ENCODE measurements around the gene ERMAP. TPM values are rescaled to one million over a fixed set of nuclear protein-coding genes. Genes with fewer than 3 reads are reported as not detected.

ERMAP gene
- total and polyA plus RNA-seq, 9 of the 15 experiments (the other 6 are each of a cell fraction or from before 2014, with no cell fraction given) = 8.0 to 31.4 (median 22.5) TPM

DNA sequence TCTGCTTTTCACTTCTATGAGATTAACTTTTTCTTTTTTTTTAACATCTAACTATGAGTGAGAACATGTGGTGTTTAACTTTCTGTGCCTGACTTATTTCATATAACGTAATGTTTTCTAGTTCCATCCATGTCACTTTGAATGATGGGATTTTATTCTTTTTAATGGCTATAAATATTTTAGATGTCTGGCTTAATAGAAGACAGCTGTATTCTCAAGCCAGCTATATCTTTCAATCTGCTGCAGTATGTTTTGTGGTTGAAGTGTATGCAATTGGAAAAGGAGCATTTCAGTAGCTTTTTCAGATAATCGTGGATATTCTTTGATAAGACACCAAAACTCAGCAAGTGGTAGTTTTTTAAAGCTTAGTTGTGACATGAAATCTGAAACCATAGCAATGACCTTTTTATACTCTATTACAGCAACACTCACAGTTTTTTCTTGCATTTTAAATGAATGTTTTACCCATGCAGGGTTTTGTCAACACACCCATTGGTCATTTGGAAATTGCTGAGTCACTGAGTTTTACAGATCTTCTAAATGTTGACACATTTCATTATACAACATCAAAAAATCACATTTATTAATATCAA is 6.0 kb downstream of the ERMAP start:
- 21% methylated on average over 2 of the region's 2 CpGs for WGBS (ENCODE audit: insufficient coverage, low coverage, missing lambda C conversion rate)
- H3K9me3 ChIP-seq (replicated peaks; ENCODE audit: control insufficient read depth, insufficient read depth, low read depth, low read length) = no peaks in the 10 kb centered on the region
- no peak for ATAC-seq
- H3K27ac ChIP-seq (ENCODE audit: extremely low read depth, low read depth, low read length) = peak overlapping the region; percentile 73; the same call in 2 of the 3 replicates
- no peaks in the 10 kb centered on the region for H3K27me3 ChIP-seq (ENCODE audit: control insufficient read depth in 2 of 2, insufficient read depth in 2 of 2, low read length in 2 of 2)
- ChIA-PET POLR2A (interaction anchor here (0.6 to 8.7 kb wide), 2 partner anchors 23 to 56 kb away, joined by 3 to 76 read pairs; partner anchors contain the start of genes C1orf50, P3H1 and ZNF691), CTCF (ENCODE audit: low intra/inter-chr PET ratio) (no interaction called here)
- no peaks in the 10 kb centered on the region for H4K20me1 ChIP-seq (replicated peaks; ENCODE audit: control insufficient read depth, insufficient read depth, low read length)
- peaks cover 18 to 58% of the 10 kb centered on the region in 2 experiments for H3K4me1 ChIP-seq (replicated peaks in 1 of 2; ENCODE audit: control insufficient read depth in 2 of 2, insufficient read depth in 2 of 2, low read length in 2 of 2)
- 0 out of 3 replicates have a peak, but pooled peaks cover under 1% of the 10 kb centered on the region for H3K36me3 ChIP-seq (ENCODE audit: control insufficient read depth, insufficient read depth, low read length)
- FAIRE-seq = no peak
- peak overlapping the region; percentile 10; the same call in 1 of the 2 replicates for H3K4me2 ChIP-seq (ENCODE audit: insufficient read depth, low read length)
- peaks cover 48% of the 10 kb centered on the region for H3K79me2 ChIP-seq (ENCODE audit: control insufficient read depth, insufficient read depth, low read length)
- peak overlapping the region; percentile 8; the same call in 1 of the 2 replicates for H2AFZ ChIP-seq (ENCODE audit: low read depth, low read length)
- H3K9me1 ChIP-seq (ENCODE audit: control insufficient read depth, insufficient read depth, low read length) = no peaks in the 10 kb centered on the region
- in situ Hi-C loops (cut with MboI) (no loop called here), intact Hi-C loops (cut with micrococcal nuclease) (loop anchor here (5.0 kb wide), 1 partner anchor 139 kb away; no protein-coding TSS in a partner anchor)
- DNase-seq (ENCODE audit: extremely low read depth in 1 of 4, low spot score in 3 of 4) = peak in 2 of 4 experiments; percentile 44 to 63
- peak overlapping the region in 1 of 2 experiments; percentile 86; a peak in 2 of 4 replicates for H3K9ac ChIP-seq (ENCODE audit: insufficient read depth in 1 of 2, low read depth in 2 of 2, low read length in 2 of 2)
- H3K4me3 ChIP-seq = no peak overlapping the region
- BruUV-seq (replicated peaks) = no TSS peak
- no peak for TF ChIP-seq CEBPG (CRISPR knock-in tag; IDR thresholded peaks at IDR 0.05)
- peak in 1 of 2 experiments; percentile 46; a peak in 1 of 4 replicates for TF ChIP-seq CEBPG (tag; conservative IDR thresholded peaks at IDR 0.05 in 1 of 2, IDR thresholded peaks at IDR 0.05 in 1 of 2)
- peak; percentile 18 for TF ChIP-seq PRDM10 (IDR thresholded peaks at IDR 0.05; ENCODE audit: partially characterized antibody)
- no peak for TF ChIP-seq XRCC3 (IDR thresholded peaks at IDR 0.05)
- 0 out of 4 replicates have a peak, but pooled peaks of 1 of the 2 experiments have one; percentile 14 for TF ChIP-seq RCOR1 (IDR thresholded peaks at IDR 0.05; ENCODE audit: borderline replicate concordance in 1 of 2, low read depth in 2 of 2, low read length in 2 of 2)
- TF ChIP-seq U2AF1 (optimal IDR thresholded peaks at IDR 0.05; ENCODE audit: low read depth, low read length) = no peak
- 0 out of 2 replicates have a peak, but pooled peaks have one; percentile 46 for TF ChIP-seq TCF15 (CRISPR knock-in tag; IDR thresholded peaks at IDR 0.05)
- peak; percentile 78; the same call in 1 of the 2 replicates for TF ChIP-seq DPF2 (IDR thresholded peaks at IDR 0.05)
- 0 out of 4 replicates have a peak, but pooled peaks of 1 of the 2 experiments have one; percentile 37 for TF ChIP-seq TEAD1 (CRISPR knock-in tag; IDR thresholded peaks at IDR 0.05)
- TF ChIP-seq C11orf30 (IDR thresholded peaks at IDR 0.05; ENCODE audit: low read depth) = peak; percentile 99
- TF ChIP-seq NCOR1 (IDR thresholded peaks at IDR 0.05) = peak; percentile 9; the same call in 1 of the 2 replicates
- TF ChIP-seq ARID3A (IDR thresholded peaks at IDR 0.05; ENCODE audit: borderline replicate concordance, low read depth, low read length) = peak; percentile 66; the same call in 1 of the 2 replicates
- no peak for TF ChIP-seq MCM5 (IDR thresholded peaks at IDR 0.05; ENCODE audit: low read depth)
- peak; percentile 59 for TF ChIP-seq MEIS2 (IDR thresholded peaks at IDR 0.05; ENCODE audit: partially characterized antibody)
- TF ChIP-seq NFE2L1 (tag; IDR thresholded peaks at IDR 0.05; ENCODE audit: borderline replicate concordance, low read depth) = peak; percentile 98
- peak; percentile 78 for TF ChIP-seq SMARCA4 (IDR thresholded peaks at IDR 0.05)
- no peak for TF ChIP-seq PTBP1 (IDR thresholded peaks at IDR 0.05; ENCODE audit: low read depth, low read length)

Measured in K562 (cell line).